ACC112 (cell line): ENCODE results near the gene FLRT2.

Experiments used
- H2AFZ ChIP-seq: fragments of 200-600 bp; sonication (generic); one replicate; pipeline ENCODE4 v1.6.0; 2017; ENCODE audit warnings: antibody characterized with exemption, low read length; ENCODE audit not compliant: unreplicated experiment
- H3K27ac ChIP-seq: fragments of 200-600 bp; sonication (generic); 2 replicates; pipeline ENCODE4 v1.5.1; 2014; ENCODE audit warnings: low read depth, mild to moderate bottlenecking, antibody characterized with exemption, low read length, moderate library complexity
- H3K27me3 ChIP-seq: fragments of 200-600 bp; sonication (generic); 2 replicates; pipeline ENCODE4 v1.6.1; 2014; ENCODE audit warnings: mild to moderate bottlenecking, antibody characterized with exemption, low read length, moderate library complexity, mixed read lengths; ENCODE audit not compliant: insufficient read depth
- H3K36me3 ChIP-seq: fragments of 200-600 bp; sonication (generic); 2 replicates; pipeline ENCODE4 v1.6.1; 2016; ENCODE audit warnings: mild to moderate bottlenecking, antibody characterized with exemption, low read length, moderate library complexity, mixed read lengths; ENCODE audit not compliant: insufficient read depth
- H3K4me1 ChIP-seq: fragments of 200-600 bp; sonication (generic); one replicate; pipeline ENCODE4 v1.6.1; 2016; ENCODE audit warnings: low read length, mixed read lengths; ENCODE audit not compliant: insufficient read depth, unreplicated experiment, control insufficient read depth
- H3K4me3 ChIP-seq: fragments of 200-600 bp; sonication (generic); 2 replicates; pipeline ENCODE4 v1.5.1; 2014; ENCODE audit warnings: mild to moderate bottlenecking, low read depth, low read length
- H3K79me2 ChIP-seq: fragments of 200-600 bp; sonication (generic); one replicate; pipeline ENCODE4 v1.6.0; 2016; ENCODE audit warnings: low read length; ENCODE audit not compliant: control insufficient read depth, unreplicated experiment, insufficient read depth

The FLRT2 gene

GRCh38 chr14:85625925-85626585 is 96.1 kb downstream of the FLRT2 start:
- Histone ChIP-seq H3K4me1 (no peaks in the 10 kb centered on the region), H2AFZ (no peak overlapping the region), H3K27ac (no peak overlapping the region), H3K79me2 (no peaks in the 10 kb centered on the region), H3K27me3 (no peaks in the 10 kb centered on the region), H3K36me3 (no peaks in the 10 kb centered on the region), H3K4me3 (no peak overlapping the region)

GRCh38 chr14:85634205-85634604 is 104.3 kb downstream of the FLRT2 start:
- no peak overlapping the region for H3K27ac ChIP-seq
- no peaks in the 10 kb centered on the region for H3K4me1 ChIP-seq
- no peaks in the 10 kb centered on the region for H3K27me3 ChIP-seq
- H3K4me3 ChIP-seq, result no peak overlapping the region
- H3K79me2 ChIP-seq, result no peaks in the 10 kb centered on the region
- no peak overlapping the region for H2AFZ ChIP-seq
- no peaks in the 10 kb centered on the region for H3K36me3 ChIP-seq

GRCh38 chr14:85644211-85644610 is 114.3 kb downstream of the FLRT2 start:
- H3K4me3 ChIP-seq, result no peak overlapping the region
- H3K36me3 ChIP-seq, result no peaks in the 10 kb centered on the region
- H3K27ac ChIP-seq, result no peak overlapping the region
- no peaks in the 10 kb centered on the region for H3K79me2 ChIP-seq
- H2AFZ ChIP-seq, result no peak overlapping the region
- no peaks in the 10 kb centered on the region for H3K4me1 ChIP-seq
- H3K27me3 ChIP-seq, result 0 out of 2 replicates have a peak, but pooled peaks cover 6% of the 10 kb centered on the region

- Histone ChIP-seq H2AFZ (no peak overlapping the region), H3K27me3 (no peaks in the 10 kb centered on the region), H3K4me3 (no peak overlapping the region), H3K36me3 (no peaks in the 10 kb centered on the region), H3K4me1 (no peaks in the 10 kb centered on the region), H3K27ac (no peak overlapping the region), H3K79me2 (no peaks in the 10 kb centered on the region)
These were observed 123.1 kb downstream of the FLRT2 start for GRCh38 chr14:85653029-85653428.

GRCh38 chr14:85660243-85660922 is 130.4 kb downstream of the FLRT2 start:
- Histone ChIP-seq H3K4me3 (no peak overlapping the region), H3K27me3 (peaks cover 31% of the 10 kb centered on the region), H2AFZ (no peak overlapping the region), H3K4me1 (no peaks in the 10 kb centered on the region), H3K27ac (no peak overlapping the region), H3K36me3 (no peaks in the 10 kb centered on the region), H3K79me2 (no peaks in the 10 kb centered on the region)

GRCh38 chr14:85662096-85662495 is 132.2 kb downstream of the FLRT2 start:
- H2AFZ ChIP-seq, result no peak overlapping the region
- H3K27me3 ChIP-seq, result peaks cover 31% of the 10 kb centered on the region
- no peaks in the 10 kb centered on the region for H3K36me3 ChIP-seq

GRCh38 chr14:85663256-85663655 is 133.3 kb downstream of the FLRT2 start:
- Histone ChIP-seq H3K4me1 (no peaks in the 10 kb centered on the region), H3K4me3 (no peak overlapping the region), H3K27ac (no peak overlapping the region), H3K27me3 (peaks cover 31% of the 10 kb centered on the region), H3K36me3 (no peaks in the 10 kb centered on the region), H3K79me2 (no peaks in the 10 kb centered on the region), H2AFZ (no peak overlapping the region)

More at GRCh38 chr14:85662096-85662495, 132.2 kb downstream of the FLRT2 start:
- no peak overlapping the region for H3K4me3 ChIP-seq
- H3K4me1 ChIP-seq, result no peaks in the 10 kb centered on the region
- H3K79me2 ChIP-seq, result no peaks in the 10 kb centered on the region
- no peak overlapping the region for H3K27ac ChIP-seq

GRCh38 chr14:85663667-85664066 is 133.7 kb downstream of the FLRT2 start:
- peaks cover 31% of the 10 kb centered on the region for H3K27me3 ChIP-seq
- no peaks in the 10 kb centered on the region for H3K36me3 ChIP-seq
- no peaks in the 10 kb centered on the region for H3K79me2 ChIP-seq
- H3K4me1 ChIP-seq, result no peaks in the 10 kb centered on the region
- H3K27ac ChIP-seq, result no peak overlapping the region
- H2AFZ ChIP-seq, result no peak overlapping the region
- no peak overlapping the region for H3K4me3 ChIP-seq

GRCh38 chr14:85675957-85676356 is 146.0 kb downstream of the FLRT2 start:
- Histone ChIP-seq H2AFZ (no peak overlapping the region), H3K4me3 (no peak overlapping the region), H3K27ac (no peak overlapping the region), H3K36me3 (no peaks in the 10 kb centered on the region), H3K79me2 (no peaks in the 10 kb centered on the region), H3K27me3 (no peaks in the 10 kb centered on the region; the same call in 1 of the 2 replicates), H3K4me1 (no peaks in the 10 kb centered on the region)

- Histone ChIP-seq H3K79me2 (no peaks in the 10 kb centered on the region), H2AFZ (no peak overlapping the region)
These were observed 157.0 kb downstream of the FLRT2 start for GRCh38 chr14:85686908-85687307.

GRCh38 chr14:85687456-85687855 is 157.5 kb downstream of the FLRT2 start:
- Histone ChIP-seq H3K4me1 (no peaks in the 10 kb centered on the region), H3K36me3 (no peaks in the 10 kb centered on the region), H3K79me2 (no peaks in the 10 kb centered on the region), H3K4me3 (no peak overlapping the region), H3K27ac (no peak overlapping the region), H2AFZ (no peak overlapping the region), H3K27me3 (no peaks in the 10 kb centered on the region)

More at GRCh38 chr14:85686908-85687307, 157.0 kb downstream of the FLRT2 start:
- H3K36me3 ChIP-seq, result no peaks in the 10 kb centered on the region
- no peak overlapping the region for H3K27ac ChIP-seq
- H3K4me1 ChIP-seq, result no peaks in the 10 kb centered on the region
- no peak overlapping the region for H3K4me3 ChIP-seq
- H3K27me3 ChIP-seq, result no peaks in the 10 kb centered on the region
